ENCODE measurements around the gene DIAPH1.

DIAPH1 gene

DNA sequence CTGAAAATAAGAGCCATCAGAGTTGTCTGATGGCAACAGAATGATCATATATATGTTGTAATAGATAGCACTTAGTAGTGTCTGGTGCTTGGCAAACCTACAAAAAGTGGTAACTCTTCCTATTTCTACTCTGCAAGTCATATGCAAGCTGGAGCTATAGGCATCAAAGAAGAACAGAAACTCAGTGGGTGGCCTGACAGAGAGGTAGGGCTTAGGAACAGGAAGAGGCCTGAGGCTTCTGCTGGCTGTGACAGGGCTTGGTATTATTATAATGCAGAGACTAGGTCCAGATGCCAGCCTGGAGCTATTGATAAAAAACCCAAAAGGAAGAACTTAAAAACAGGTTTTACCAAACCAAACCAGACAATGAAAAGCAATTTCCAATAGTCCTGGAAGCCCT, 4.4 kb upstream of the DIAPH1 start:
- DNase-seq: no peak
- no peaks in the 10 kb centered on the region for H3K9me3 ChIP-seq
- H3K4me3 ChIP-seq (ENCODE audit: low read depth, low read length): no peak overlapping the region
- H3K4me1 ChIP-seq: no peaks in the 10 kb centered on the region; the same call in 1 of the 2 replicates
- H3K36me3 ChIP-seq: peaks cover 22% of the 10 kb centered on the region
- no peaks in the 10 kb centered on the region for H3K27me3 ChIP-seq
- TF ChIP-seq, protein P1, sequence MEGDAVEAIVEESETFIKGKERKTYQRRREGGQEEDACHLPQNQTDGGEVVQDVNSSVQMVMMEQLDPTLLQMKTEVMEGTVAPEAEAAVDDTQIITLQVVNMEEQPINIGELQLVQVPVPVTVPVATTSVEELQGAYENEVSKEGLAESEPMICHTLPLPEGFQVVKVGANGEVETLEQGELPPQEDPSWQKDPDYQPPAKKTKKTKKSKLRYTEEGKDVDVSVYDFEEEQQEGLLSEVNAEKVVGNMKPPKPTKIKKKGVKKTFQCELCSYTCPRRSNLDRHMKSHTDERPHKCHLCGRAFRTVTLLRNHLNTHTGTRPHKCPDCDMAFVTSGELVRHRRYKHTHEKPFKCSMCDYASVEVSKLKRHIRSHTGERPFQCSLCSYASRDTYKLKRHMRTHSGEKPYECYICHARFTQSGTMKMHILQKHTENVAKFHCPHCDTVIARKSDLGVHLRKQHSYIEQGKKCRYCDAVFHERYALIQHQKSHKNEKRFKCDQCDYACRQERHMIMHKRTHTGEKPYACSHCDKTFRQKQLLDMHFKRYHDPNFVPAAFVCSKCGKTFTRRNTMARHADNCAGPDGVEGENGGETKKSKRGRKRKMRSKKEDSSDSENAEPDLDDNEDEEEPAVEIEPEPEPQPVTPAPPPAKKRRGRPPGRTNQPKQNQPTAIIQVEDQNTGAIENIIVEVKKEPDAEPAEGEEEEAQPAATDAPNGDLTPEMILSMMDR (IDR thresholded peaks at IDR 0.05; ENCODE audit: low read depth, low read length): no peak

DNA sequence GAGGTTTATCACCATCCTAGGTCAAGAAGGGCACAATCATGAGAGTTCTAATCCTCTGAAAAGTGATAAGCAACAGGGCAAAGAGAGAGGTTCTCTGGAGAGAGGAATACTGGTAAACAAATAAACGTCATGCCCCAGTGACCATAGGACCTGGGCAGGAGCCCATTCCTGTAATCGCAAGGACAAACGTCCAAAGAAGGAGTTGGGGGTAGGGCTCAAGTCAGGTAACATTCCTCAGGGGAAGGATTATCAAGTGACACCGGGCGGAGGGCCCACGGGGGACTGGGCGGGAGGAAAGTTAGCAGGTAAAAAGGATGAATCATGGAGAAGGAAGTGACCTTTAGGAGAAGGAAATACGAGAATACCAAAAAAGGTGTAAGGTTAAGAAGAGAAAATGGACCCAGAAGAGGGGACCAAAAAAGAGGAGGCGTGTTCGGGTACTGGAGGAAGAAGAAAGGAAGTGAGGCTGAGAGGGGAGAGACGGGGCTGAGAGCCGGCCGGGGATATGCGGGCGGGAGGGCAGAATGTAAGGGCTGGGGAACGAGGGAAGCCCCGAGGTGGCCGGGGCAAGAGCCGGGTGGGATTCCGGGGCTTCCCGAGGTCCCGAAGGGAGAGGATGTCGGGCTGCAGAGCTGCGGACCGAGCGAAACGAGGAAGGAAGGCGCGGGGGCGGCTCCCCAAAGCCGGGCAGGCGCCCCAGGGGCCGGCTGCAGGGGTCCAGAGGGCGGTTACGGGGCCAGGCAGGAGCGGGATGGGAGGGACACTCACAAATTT, 583 bp downstream of the DIAPH1 start:
- H3K36me3 ChIP-seq: peaks cover 6% of the 10 kb centered on the region; the same call in 1 of the 2 replicates
- DNase-seq: peak; percentile 60

DNA sequence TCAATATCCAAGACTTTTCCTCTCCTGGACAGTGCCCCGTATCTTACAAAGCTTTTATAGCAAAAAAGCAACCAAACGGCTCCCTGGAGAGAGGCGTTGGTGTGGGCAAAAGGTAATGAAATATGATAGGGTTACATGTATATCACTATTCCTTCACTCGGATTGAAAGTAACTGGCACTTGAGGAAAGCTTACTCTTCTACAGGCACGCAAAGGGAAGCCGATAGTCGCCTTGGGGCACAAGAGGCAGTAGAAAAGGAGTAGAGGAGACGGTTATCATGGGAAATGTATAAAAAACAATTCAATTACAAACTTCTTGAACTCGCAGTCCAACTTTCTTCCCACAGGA, 1.1 kb downstream of the DIAPH1 start:
- Histone ChIP-seq H3K27me3 (no peaks in the 10 kb centered on the region), H3K36me3 (peaks cover 8% of the 10 kb centered on the region; the same call in 1 of the 2 replicates), H3K4me3 (ENCODE audit: low read depth, low read length) (peak overlapping the region; percentile 81), H3K9me3 (no peaks in the 10 kb centered on the region), H3K4me1 (peaks cover 14% of the 10 kb centered on the region)
- TF ChIP-seq, protein P1 (IDR thresholded peaks at IDR 0.05; ENCODE audit: low read depth, low read length): no peak
- no peak for DNase-seq

More for the DNA sequence above, 583 bp downstream of the DIAPH1 start:
- Histone ChIP-seq H3K4me3 (ENCODE audit: low read depth, low read length) (peak overlapping the region; percentile 81), H3K27me3 (no peaks in the 10 kb centered on the region), H3K4me1 (peaks cover 12% of the 10 kb centered on the region), H3K9me3 (no peaks in the 10 kb centered on the region)
- TF ChIP-seq, protein P1 (IDR thresholded peaks at IDR 0.05; ENCODE audit: low read depth, low read length): no peak

DNA sequence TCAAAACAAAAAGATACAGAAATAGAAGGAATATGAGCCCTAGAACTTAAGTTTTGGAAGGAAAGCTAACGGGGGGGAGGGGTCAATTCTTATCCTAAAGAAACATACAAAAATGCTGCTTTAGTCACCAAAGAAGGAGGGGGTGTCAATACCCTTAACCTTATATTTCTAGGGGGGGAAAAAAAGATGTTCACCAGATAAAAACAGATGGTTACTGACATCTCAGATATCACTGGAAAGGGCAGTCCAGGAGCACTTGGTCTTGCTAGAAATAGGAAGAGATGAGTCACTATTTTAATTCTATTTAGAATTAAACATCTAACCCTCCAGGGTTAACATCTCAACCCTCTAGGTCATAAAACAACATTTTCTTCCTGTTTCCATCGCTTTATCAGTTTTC, 1.7 kb downstream of the DIAPH1 start:
- peak overlapping the region; percentile 81 for H3K4me3 ChIP-seq (ENCODE audit: low read depth, low read length)

DNA sequence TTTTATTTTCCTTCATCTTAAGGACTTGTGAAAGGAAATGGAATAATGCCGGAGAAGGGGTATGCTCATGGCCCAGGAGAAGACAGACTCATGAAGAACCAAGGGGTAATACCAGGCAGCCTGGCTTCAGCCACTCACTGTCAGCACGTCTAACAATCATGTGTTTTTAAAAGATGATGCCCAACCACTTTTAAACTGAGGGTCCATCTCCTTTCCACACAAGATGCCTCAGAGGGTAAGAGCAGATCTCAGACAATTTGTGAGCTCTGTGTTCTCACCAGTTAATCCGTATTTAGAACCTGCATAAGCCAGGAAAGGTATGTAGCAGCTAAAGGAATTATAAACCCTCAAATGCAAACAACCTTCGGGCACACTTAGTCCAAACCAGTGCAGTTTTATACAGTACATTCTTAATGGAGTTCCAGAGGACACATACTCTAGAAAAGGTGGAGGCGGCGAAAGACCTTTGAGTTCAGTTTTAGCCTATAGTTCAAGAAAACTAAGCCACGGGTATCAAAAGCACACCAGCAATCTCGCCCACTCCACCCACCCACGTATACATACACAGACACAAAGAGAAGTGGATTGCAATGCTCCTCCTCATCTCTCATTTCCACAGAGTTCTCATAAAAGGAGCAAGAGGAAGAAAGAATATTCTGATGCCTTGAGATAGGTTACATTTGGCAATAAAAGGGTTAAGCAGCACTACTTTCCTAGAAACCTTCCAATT, 2.6 kb downstream of the DIAPH1 start:
- Histone ChIP-seq H3K4me3 (ENCODE audit: low read depth, low read length) (no peak overlapping the region), H3K36me3 (peaks cover 11% of the 10 kb centered on the region), H3K4me1 (peaks cover 14% of the 10 kb centered on the region), H3K9me3 (no peaks in the 10 kb centered on the region), H3K27me3 (no peaks in the 10 kb centered on the region)
- TF ChIP-seq, protein P1 (IDR thresholded peaks at IDR 0.05; ENCODE audit: low read depth, low read length): no peak
- no peak for DNase-seq

More for the DNA sequence above, 1.7 kb downstream of the DIAPH1 start:
- Histone ChIP-seq H3K36me3 (peaks cover 8% of the 10 kb centered on the region; the same call in 1 of the 2 replicates), H3K9me3 (no peaks in the 10 kb centered on the region), H3K27me3 (no peaks in the 10 kb centered on the region), H3K4me1 (peaks cover 14% of the 10 kb centered on the region)
- TF ChIP-seq, protein P1 (IDR thresholded peaks at IDR 0.05; ENCODE audit: low read depth, low read length): no peak
- no peak for DNase-seq

DNA sequence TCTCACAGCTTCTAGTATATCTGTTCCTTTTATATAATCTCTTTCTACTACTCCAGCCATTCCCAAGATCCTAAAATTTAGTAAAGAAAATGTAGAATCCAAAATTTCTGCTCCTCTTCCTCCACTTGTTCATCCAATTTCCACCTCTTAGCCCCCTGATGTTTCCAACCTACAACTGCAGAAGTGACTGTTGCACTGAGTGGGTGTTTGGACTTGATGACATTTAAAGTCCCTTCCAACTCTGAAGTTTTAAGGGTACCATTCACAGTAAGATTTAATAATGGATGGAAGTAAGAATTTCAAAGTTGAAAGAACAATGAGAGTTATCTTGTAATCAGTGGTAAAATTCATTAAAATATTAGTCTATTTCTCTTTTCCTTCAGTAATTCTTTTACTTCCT, 5.5 kb downstream of the DIAPH1 start:
- Histone ChIP-seq H3K27me3 (no peaks in the 10 kb centered on the region), H3K36me3 (peaks cover 10% of the 10 kb centered on the region), H3K9me3 (no peaks in the 10 kb centered on the region), H3K4me1 (peaks cover 14% of the 10 kb centered on the region), H3K4me3 (ENCODE audit: low read depth, low read length) (no peak overlapping the region)
- TF ChIP-seq, protein P1 (IDR thresholded peaks at IDR 0.05; ENCODE audit: low read depth, low read length): no peak
- DNase-seq: no peak

Measured in BE2C (cell line).